Kidney tubule cell (primary cell): Measurements from ENCODE around the gene KLHL12.
"Not testable (repeated sequence)": the region's sequence is repeated elsewhere in the genome, so short reads cannot be mapped to it uniquely, and the experiment has no call there.

ENCODE experiments used
- DNase-seq: peaks from one replicate; pipeline ENCODE4 v3.0.0-alpha.2; 2018; ENCODE audit warnings: low spot score

KLHL12 gene

GRCh38 chr1:202951437-202951836 is 24.4 kb upstream of the KLHL12 start:
- no peak for DNase-seq

- no peak for DNase-seq
Measured at GRCh38 chr1:202945483-202945882, 18.4 kb upstream of the KLHL12 start.

DNA sequence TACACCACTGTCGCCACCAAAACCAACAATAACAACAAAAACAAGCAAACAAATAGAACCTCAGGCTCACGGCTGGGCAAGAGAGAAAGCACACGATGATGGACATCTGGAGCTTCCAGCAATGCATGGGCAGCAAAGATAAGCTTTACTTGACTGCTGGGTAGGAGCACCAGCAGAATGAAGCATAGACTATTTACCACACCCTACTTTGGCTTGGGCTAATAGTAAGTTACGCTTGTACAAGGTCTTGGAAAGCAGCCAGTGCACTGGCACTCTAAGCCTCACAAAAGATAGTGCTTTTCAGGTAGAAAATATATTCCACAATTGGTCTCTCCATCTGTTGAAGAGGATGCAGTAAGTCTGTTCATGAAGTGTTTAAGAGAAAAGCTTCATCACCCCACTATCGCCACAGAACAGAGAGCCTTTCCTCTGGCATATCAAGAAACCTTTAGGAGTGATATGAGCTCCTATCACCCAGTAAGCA is 17.4 kb upstream of the KLHL12 start:
- DNase-seq, result no peak

GRCh38 chr1:202942426-202942825 is 15.4 kb upstream of the KLHL12 start:
- no peak for DNase-seq

GRCh38 chr1:202941372-202941771 is 14.3 kb upstream of the KLHL12 start:
- DNase-seq, result no peak

GRCh38 chr1:202940561-202940960 is 13.5 kb upstream of the KLHL12 start:
- no peak for DNase-seq

- no peak for DNase-seq
Measured at GRCh38 chr1:202938287-202938925, 11.4 kb upstream of the KLHL12 start.

DNA sequence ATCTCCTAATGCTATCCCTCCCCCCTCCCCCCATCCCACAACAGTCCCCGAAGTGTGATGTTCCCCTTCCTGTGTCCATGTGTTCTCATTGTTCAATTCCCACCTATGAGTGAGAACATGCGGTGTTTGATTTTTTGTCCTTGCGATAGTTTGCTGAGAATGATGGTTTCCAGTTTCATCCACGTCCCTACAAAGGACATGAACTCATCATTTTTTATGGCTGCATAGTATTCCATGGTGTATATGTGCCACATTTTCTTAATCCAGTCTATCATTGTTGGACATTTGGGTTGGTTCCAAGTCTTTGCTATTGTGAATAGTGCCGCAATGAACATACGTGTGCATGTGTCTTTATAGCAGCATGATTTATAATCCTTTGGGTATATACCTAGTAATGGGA is 9.4 kb upstream of the KLHL12 start:
- not testable (repeated sequence) for DNase-seq

- no peak for DNase-seq
Measured at GRCh38 chr1:202935844-202936243, 8.8 kb upstream of the KLHL12 start.

- DNase-seq, result no peak
Measured at GRCh38 chr1:202934755-202935154, 7.7 kb upstream of the KLHL12 start.

GRCh38 chr1:202932476-202932875 is 5.4 kb upstream of the KLHL12 start:
- DNase-seq, result no peak

GRCh38 chr1:202923533-202923932 is 3.5 kb downstream of the KLHL12 start:
- DNase-seq, result no peak

GRCh38 chr1:202919615-202920014 is 7.4 kb downstream of the KLHL12 start:
- DNase-seq, result no peak

DNA sequence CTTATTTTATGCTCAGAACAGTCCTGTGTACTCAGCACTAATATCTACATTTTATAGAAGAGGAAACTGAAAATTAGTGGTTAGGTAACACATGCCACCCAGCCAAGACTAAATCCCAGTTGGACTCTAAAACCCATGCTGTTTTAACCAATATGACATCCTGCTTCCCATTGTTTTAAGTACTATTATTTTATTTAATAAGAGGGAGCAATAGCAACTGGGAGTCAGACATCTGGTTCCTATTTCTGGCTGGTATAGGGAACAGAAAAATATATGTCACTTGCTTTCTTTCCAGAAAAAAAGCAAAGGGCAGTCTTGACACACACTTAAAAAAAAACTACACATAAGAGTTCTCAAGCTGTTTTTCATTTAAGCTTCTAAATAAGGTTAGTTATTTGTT is 11.9 kb downstream of the KLHL12 start:
- DNase-seq, result no peak

- DNase-seq, result not testable (repeated sequence)
Measured at GRCh38 chr1:202912476-202912875, 14.6 kb downstream of the KLHL12 start.

- DNase-seq, result no peak
Measured at GRCh38 chr1:202909494-202909893, 17.5 kb downstream of the KLHL12 start.

DNA sequence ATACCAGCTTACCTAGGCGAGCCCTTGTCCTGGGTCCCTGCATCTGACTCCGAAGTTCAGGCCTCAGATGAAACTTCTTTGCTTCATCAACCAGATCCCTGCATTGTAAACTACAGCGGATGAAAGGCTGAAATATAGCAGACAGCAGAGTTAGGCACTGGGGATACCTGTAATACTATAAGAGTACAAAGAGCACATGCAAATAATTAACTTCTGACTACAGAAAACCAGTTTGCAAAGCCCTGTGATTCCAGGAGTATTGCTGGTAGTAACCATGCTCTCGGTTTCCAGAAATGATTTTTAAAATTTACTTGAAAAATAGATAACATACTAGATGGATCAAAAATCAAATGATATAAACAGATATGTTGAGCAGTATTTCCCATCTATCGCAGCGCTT is 18.0 kb downstream of the KLHL12 start:
- DNase-seq, result no peak

DNA sequence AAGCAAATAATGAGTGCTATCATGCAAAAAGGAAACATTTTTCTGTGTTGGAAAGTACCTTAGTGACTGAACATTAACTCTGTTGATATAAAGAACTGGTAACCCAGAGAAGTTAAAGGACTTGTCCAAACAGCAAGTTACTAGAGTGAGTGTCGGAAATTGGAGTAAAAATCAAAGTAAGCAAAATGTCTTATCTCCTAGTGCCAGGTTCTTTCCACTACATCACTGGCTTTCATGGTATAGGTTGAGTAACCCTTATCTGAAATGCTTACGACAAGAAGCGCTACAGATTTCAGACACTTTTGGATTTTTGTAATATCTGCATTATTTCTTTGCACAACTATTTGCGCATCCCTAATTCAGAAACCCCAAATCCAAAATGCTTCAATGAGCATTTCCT is 21.7 kb downstream of the KLHL12 start:
- DNase-seq, result no peak

DNA sequence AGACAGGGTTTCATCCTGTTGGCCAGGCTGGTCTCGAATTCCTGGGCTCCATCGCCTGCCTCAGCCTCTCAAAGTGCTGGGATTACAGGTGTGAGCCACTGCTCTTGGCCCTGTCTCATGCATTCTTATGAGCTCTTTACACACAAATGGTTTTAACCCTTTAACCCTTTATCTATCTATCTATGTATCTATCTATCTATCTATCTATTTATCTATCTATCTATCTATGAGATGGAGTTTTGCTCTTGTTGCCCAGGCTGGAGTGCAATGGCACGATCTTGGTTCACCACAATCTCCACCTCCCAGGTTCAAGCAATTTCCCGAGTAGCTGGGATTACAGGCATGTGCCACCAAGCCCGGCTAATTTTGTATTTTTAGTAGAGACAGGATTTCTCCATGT is 23.2 kb downstream of the KLHL12 start:
- not testable (repeated sequence) for DNase-seq

DNA sequence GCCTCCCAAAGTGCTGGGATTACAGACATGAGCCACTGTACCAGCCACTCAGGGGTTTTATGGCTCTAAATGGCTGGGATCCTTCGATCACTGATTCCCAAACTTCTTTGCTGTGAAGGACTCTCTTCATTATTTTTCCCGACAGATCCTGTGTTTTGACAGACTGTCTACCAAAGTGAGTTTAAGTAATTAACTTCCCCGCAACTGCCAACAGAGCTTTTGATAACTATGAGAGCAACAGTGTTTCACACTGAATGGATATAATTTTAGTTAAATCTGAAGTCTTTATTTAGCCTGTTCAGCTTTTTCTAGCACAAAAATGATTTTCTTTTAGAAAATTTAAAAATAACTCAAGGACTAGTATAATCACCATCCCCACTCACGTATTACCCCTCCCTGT is 25.5 kb downstream of the KLHL12 start:
- no peak for DNase-seq

- no peak for DNase-seq
Measured at GRCh38 chr1:202892501-202892900, 34.5 kb downstream of the KLHL12 start.

DNA sequence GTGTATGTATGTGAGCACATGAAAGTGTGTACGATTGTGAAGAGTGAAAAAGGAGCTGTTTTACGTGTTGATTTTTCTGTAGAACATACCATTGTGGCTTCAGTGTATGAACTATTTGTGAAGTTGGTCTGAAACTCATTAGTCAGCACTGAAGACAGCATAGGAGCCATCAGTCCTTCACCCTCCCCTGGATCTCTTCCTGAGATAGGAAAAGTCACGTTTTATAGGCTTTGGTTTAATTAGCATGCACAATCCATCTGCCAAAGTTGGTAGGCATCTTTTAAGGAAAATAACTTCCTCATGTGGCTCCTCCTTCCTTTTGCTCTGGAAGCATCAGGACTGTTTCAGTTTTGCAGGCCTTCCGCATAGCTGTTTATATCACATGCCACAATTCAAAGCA is 36.6 kb downstream of the KLHL12 start:
- no peak for DNase-seq

- DNase-seq, result peak; percentile 96
Measured at GRCh38 chr1:202888531-202889360, 38.3 kb downstream of the KLHL12 start, which contains the start of gene RABIF. Gene RABIF, minus strand, starts transcription at chr1:202889149. Its CDS starts 51 bp downstream, at chr1:202889098.

- peak; percentile 74 for DNase-seq
Measured at GRCh38 chr1:202888221-202888530, 38.9 kb downstream of the KLHL12 start.
